GM18502 (cell line): ENCODE measurements around the gene MCCC1.

Experiments used
- ATAC-seq: cut with Tn5 transposase; IDR thresholded peaks from one replicate; pipeline ENCODE4 v1.9.1; 2021; ENCODE audit warnings: mild to moderate bottlenecking; ENCODE audit not compliant: unreplicated experiment, poor library complexity

The MCCC1 gene

GRCh38 chr3:182993486-182994201 lies 105.7 kb downstream of the MCCC1 start:
- peak; percentile 65 for ATAC-seq

- ATAC-seq: no peak
Measured at GRCh38 chr3:182989566-182989965, 109.7 kb downstream of the MCCC1 start.

GRCh38 chr3:182986021-182986420 lies 113.3 kb downstream of the MCCC1 start:
- ATAC-seq: no peak

- no peak for ATAC-seq
Measured at GRCh38 chr3:182983876-182984275, 115.4 kb downstream of the MCCC1 start.

- ATAC-seq: peak; percentile 11
Measured at GRCh38 chr3:182981038-182981380, 118.3 kb downstream of the MCCC1 start.

GRCh38 chr3:182980204-182981037 lies 118.9 kb downstream of the MCCC1 start, which contains the start of gene DCUN1D1:
TSS of gene DCUN1D1 (minus strand) at chr3:182980538. CDS start at chr3:182980489, 49 bp downstream.
- ATAC-seq: peak; percentile 90

GRCh38 chr3:182979674-182980191 lies 119.6 kb downstream of the MCCC1 start:
- ATAC-seq: peak; percentile 19

GRCh38 chr3:182979103-182979673 lies 120.1 kb downstream of the MCCC1 start:
- ATAC-seq: no peak

GRCh38 chr3:182978387-182978786 lies 120.9 kb downstream of the MCCC1 start:
- ATAC-seq: no peak

- no peak for ATAC-seq
Measured at GRCh38 chr3:182973047-182973446, 126.2 kb downstream of the MCCC1 start.

GRCh38 chr3:182972387-182972786 lies 126.9 kb downstream of the MCCC1 start:
- ATAC-seq: no peak

GRCh38 chr3:182971637-182972036 lies 127.7 kb downstream of the MCCC1 start:
- ATAC-seq: no peak

- no peak for ATAC-seq
Measured at GRCh38 chr3:182970811-182971418, 128.4 kb downstream of the MCCC1 start.

- no peak for ATAC-seq
Measured at GRCh38 chr3:182969853-182970252, 129.4 kb downstream of the MCCC1 start.

- no peak for ATAC-seq
Measured at GRCh38 chr3:182969277-182969676, 130.0 kb downstream of the MCCC1 start.

- peak; percentile 59 for ATAC-seq
Measured at GRCh38 chr3:182967218-182968204, 131.8 kb downstream of the MCCC1 start.

GRCh38 chr3:182965861-182966366 lies 133.4 kb downstream of the MCCC1 start:
- ATAC-seq: no peak
